ENCODE results near the gene GPR141.

GPR141 gene

GRCh38 chr7:37690206-37690605 lies 6.6 kb downstream of the GPR141 start:
- DNase-seq, result no peak
- Histone ChIP-seq H3K27ac (no peak overlapping the region), H3K9me3 (ENCODE audit: severe bottlenecking) (no peaks in the 10 kb centered on the region), H3K4me3 (ENCODE audit: low read depth, low read length) (no peak overlapping the region), H3K27me3 (ENCODE audit: insufficient read depth, low read depth, severe bottlenecking) (no peaks in the 10 kb centered on the region), H3K36me3 (no peaks in the 10 kb centered on the region)
- no peak for TF ChIP-seq CTCF (IDR thresholded peaks at IDR 0.05; ENCODE audit: low read depth, low read length)

- H3K27me3 ChIP-seq (ENCODE audit: insufficient read depth, low read depth, severe bottlenecking), result no peaks in the 10 kb centered on the region
- no peak for TF ChIP-seq CTCF (IDR thresholded peaks at IDR 0.05; ENCODE audit: low read depth, low read length)
- H3K27ac ChIP-seq, result no peak overlapping the region
- DNase-seq, result no peak
- H3K4me3 ChIP-seq (ENCODE audit: low read depth, low read length), result no peak overlapping the region
- H3K36me3 ChIP-seq, result no peaks in the 10 kb centered on the region
- H3K9me3 ChIP-seq (ENCODE audit: severe bottlenecking), result no peaks in the 10 kb centered on the region
Measured at GRCh38 chr7:37694208-37695094, 10.9 kb downstream of the GPR141 start.

GRCh38 chr7:37698276-37698675 lies 14.7 kb downstream of the GPR141 start:
- H3K9me3 ChIP-seq (ENCODE audit: severe bottlenecking), result no peaks in the 10 kb centered on the region
- no peaks in the 10 kb centered on the region for H3K27me3 ChIP-seq (ENCODE audit: insufficient read depth, low read depth, severe bottlenecking)
- no peaks in the 10 kb centered on the region for H3K36me3 ChIP-seq
- no peak for TF ChIP-seq CTCF (IDR thresholded peaks at IDR 0.05; ENCODE audit: low read depth, low read length)
- no peak for DNase-seq
- no peak overlapping the region for H3K4me3 ChIP-seq (ENCODE audit: low read depth, low read length)
- H3K27ac ChIP-seq, result no peak overlapping the region

- H3K27ac ChIP-seq, result no peak overlapping the region
Measured at GRCh38 chr7:37698782-37699181, 15.2 kb downstream of the GPR141 start.

GRCh38 chr7:37701769-37702168 lies 18.2 kb downstream of the GPR141 start:
- Histone ChIP-seq H3K27me3 (ENCODE audit: insufficient read depth, low read depth, severe bottlenecking) (no peaks in the 10 kb centered on the region), H3K4me3 (ENCODE audit: low read depth, low read length) (no peak overlapping the region), H3K36me3 (no peaks in the 10 kb centered on the region), H3K9me3 (ENCODE audit: severe bottlenecking) (no peaks in the 10 kb centered on the region), H3K27ac (no peak overlapping the region)
- DNase-seq, result no peak
- no peak for TF ChIP-seq CTCF (IDR thresholded peaks at IDR 0.05; ENCODE audit: low read depth, low read length)

More at GRCh38 chr7:37698782-37699181, 15.2 kb downstream of the GPR141 start:
- no peak overlapping the region for H3K4me3 ChIP-seq (ENCODE audit: low read depth, low read length)
- H3K9me3 ChIP-seq (ENCODE audit: severe bottlenecking), result no peaks in the 10 kb centered on the region
- no peak for TF ChIP-seq CTCF (IDR thresholded peaks at IDR 0.05; ENCODE audit: low read depth, low read length)
- no peaks in the 10 kb centered on the region for H3K36me3 ChIP-seq
- no peak for DNase-seq
- H3K27me3 ChIP-seq (ENCODE audit: insufficient read depth, low read depth, severe bottlenecking), result no peaks in the 10 kb centered on the region
